NOMO-1 treated with dmso at 0.1 percent for 144 hours (cell line): ENCODE measurements around the gene C19orf18.

Experiments used
- DNase-seq: peaks from one replicate; lab custom pipeline; 2025; ENCODE audit not compliant: unreplicated experiment; lab: John Stamatoyannopoulos, UW

Gene C19orf18

GRCh38 chr19:57947419-57948134 lies 26.8 kb downstream of the C19orf18 start, which contains the start of gene ZNF256:
Gene ZNF256, minus strand, starts transcription at chr19:57947706. Its CDS starts 232 bp downstream, at chr19:57947474.
- peak; percentile 76 for DNase-seq

DNA sequence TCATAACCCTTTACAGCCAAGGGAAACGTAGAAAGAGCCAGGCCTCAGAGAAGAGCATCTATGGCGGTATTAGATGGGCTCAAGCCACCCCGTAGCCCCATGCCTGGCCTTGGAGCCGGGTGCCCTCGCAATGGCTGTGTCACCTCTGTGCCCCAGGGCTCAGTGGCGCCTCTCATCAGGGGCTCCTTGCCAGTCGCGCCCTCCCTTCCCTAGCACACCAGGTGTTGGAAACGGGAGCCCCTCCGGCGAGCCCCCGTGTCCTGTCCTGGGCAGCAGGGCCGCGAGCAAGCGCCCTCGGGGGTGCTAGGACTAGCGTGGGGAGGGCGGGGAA lies 27.3 kb downstream of the C19orf18 start:
- DNase-seq, result no peak

DNA sequence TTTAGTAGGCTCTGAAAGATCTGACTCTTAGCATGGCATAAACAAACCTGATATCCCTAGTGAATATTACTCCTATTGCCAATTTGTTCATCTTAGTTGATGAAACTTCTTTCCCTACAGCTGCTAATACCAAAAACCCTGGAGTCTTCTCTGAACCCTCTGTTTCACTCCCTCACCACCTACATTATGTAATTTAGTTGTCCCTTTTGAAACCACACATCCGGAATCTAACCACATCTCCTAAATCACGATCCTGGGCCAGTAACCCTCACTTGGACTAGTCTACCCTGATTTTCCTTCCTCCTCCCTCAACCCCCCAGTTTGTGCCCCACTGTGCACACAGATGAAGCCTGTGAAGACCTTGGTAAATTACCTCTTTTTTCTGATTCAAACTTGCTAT lies 28.0 kb downstream of the C19orf18 start:
- DNase-seq, result no peak

DNA sequence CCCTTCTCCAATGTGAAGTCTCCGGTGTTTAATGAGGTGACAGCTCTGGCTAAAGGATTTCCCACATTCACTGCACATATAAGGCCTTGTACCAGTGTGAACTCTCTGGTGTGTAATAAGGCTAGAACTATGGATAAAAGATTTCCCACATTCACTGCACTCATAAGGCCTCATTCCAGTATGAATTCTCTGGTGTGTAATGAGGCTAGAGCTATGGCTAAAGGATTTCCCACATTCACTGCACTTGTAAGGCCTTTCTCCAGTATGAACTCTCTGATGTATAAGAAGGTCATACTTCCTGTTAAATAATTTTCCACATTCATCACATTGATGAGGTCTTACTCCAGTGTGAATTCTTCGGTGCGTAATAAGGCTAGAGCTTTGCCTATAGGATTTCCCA lies 32.7 kb downstream of the C19orf18 start:
- DNase-seq, result no peak

DNA sequence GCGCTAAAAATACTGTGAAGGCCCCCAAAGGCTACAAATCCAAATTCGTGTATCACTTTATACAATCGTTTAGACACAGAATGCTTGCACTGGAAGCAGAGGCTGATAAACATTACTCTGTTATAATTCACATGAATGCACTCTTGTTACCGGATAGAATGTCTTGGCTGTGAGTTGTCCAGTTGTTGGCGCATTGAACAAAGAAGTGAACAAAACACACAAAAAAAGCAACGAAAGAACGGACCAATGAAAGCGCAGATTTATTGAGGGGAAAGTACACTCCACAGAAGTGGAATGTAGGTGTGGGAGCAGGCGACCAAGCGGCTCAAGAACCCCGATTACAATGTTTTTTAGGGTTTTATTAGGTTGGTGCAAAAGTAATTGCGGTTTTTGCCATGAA lies 38.6 kb downstream of the C19orf18 start:
- DNase-seq, result no peak

DNA sequence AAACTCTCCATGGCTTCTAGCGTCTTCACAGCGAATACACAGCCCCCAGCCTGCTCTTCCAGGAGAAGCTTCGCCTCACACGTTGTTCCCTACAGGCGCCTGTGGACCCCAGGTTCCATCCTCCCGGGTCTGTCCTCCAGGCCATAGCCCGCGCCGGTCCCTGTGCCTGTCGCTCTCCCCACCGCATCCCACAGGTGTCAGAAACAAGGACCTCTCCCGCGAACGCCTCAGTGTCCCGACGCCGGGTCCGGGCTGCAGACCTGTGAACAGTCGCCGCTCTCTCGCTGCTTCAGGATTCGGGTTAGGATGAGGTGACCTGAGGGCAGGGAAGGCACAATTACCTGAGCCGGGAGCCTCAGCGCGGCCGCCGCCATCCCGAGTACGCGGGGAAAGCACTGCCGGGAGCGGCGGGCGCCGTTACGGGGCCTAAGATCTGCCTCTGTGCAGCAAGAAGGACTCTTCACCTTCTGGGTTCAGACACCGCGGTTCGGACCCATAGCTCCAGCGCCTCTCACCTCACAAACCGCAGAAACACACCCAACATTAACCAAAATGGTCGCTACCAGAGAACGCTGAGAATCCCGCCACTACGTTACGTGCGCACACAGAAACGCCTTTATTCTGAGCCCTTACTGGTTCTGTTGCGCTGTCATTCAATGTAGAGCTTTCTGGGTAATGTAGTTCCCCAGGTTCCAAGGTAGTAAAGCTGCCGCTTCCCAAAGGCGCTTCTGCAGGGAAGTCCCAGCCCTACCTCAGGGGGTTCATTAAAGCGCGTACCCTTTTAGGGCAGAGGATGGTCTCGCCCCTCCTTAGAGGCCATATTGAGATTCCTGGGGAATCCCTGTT lies 39.3 kb downstream of the C19orf18 start, which contains the start of gene ZNF418:
Gene ZNF418, minus strand, starts transcription at position 583 of the 846 bp plus-strand sequence. CDS start 1,580 bp downstream, outside the sequence.
- no peak for DNase-seq

DNA sequence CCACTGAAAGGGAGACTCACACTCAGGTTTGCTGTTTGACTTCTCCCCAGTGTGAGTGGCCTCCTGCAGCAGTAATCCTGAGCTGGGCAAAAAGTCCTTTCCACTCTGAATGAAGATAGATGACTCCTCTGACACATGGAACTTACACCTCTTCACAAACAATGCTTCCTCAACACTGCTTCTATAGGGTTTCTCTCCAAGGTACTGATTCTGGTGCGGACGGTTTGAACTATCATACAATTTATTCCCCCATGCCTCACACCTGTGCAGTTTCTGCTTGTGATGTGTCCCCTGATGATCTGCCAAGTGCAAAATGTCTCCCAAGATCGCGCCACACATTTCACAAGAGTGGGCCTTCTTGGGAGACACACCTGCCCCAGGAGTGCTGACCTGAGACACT lies 46.7 kb downstream of the C19orf18 start:
- no peak for DNase-seq

DNA sequence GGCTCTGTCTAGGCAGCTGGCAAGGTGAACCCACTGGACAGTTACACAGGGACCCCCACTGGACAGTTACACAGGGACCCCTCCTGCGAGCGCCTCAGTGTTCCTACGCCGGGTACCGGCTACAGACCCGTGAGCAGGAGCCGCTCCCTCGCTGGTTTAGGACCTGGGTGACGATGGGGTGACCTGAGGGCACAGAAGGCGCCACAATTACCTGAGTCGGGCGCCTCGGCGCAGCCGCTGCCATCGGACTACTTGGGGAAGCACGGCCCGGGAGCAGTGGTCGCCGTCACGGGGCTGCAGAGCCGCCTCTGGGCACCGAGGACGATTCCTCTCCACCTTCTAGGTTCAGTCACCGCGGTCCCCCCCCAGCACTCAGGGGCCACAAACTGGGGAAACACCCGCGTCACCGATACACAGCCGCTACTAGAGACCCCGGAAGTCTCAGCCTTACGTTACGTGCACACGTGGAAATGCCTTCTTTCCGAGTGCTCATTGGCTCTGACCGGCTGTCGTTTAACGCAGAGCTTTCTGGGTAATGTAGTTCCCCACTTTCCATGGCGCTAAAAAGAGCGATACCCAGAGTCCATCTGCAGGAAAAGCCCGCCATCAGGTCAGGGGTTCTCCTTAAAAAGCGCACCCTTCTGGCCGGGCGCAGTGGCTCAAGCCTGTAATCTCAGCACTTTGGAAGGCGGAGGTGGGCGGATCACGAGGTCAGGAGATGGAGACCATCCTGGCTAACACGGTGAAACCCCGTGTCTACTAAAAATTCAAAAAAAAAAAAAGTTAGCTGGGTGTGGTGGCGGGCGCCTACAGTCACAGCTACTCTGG lies 58.0 kb downstream of the C19orf18 start, which contains the start of gene ZNF417:
Gene ZNF417, minus strand, starts transcription at position 425 of the 828 bp plus-strand sequence. Its CDS starts 181 bp downstream, at position 244.
- peak; percentile 94 for DNase-seq

GRCh38 chr19:57914531-57914930 lies 59.8 kb downstream of the C19orf18 start:
- DNase-seq, result no peak
